Coronary artery (tissue), 2 donors: ENCODE data around the gene GRM1.

Experiments used
- DNase-seq: peaks from one replicate; pipeline ENCODE4 v3.0.0-alpha.2; 2017; ENCODE audit warnings: low spot score
- H3K27ac ChIP-seq, 2 donors: fragments of 200-600 bp; sonication (generic); one replicate each; pipeline ENCODE4 v1.5.1; 2016 to 2019
- H3K4me3 ChIP-seq: fragments of 200-600 bp; sonication (generic); 2 replicates; pipeline ENCODE4 v1.5.1; 2016; ENCODE audit warnings: mild to moderate bottlenecking, moderate library complexity
- TF ChIP-seq, protein P1 (sequence below): fragments of 200-600 bp; sonication (generic); IDR thresholded peaks from one replicate; pipeline ENCODE4 v1.5.1; 2019; ENCODE audit warnings: antibody characterized with exemption

GRM1 gene

DNA sequence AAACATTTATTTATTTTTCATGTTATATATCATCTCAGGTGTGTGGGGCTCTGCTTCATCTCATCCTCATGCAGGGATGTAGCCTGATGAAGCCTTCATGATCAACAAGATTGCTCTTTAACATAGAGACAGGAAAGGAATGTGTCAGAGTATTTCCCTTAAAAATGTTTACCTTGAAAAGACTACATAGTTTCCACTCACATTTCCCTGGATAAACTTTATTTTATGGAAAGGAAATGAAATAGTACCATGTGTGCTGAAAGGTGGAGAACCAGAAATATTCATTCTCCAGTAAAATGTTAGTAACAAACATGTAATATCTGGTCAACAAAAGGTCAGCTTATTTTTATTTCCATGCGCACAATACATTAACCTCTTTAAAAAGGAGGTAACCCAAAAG lies 155.8 kb downstream of the GRM1 start:
- TF ChIP-seq, protein P1, sequence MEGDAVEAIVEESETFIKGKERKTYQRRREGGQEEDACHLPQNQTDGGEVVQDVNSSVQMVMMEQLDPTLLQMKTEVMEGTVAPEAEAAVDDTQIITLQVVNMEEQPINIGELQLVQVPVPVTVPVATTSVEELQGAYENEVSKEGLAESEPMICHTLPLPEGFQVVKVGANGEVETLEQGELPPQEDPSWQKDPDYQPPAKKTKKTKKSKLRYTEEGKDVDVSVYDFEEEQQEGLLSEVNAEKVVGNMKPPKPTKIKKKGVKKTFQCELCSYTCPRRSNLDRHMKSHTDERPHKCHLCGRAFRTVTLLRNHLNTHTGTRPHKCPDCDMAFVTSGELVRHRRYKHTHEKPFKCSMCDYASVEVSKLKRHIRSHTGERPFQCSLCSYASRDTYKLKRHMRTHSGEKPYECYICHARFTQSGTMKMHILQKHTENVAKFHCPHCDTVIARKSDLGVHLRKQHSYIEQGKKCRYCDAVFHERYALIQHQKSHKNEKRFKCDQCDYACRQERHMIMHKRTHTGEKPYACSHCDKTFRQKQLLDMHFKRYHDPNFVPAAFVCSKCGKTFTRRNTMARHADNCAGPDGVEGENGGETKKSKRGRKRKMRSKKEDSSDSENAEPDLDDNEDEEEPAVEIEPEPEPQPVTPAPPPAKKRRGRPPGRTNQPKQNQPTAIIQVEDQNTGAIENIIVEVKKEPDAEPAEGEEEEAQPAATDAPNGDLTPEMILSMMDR = no peak
- H3K4me3 ChIP-seq = no peak overlapping the region
- no peak for DNase-seq
- no peak overlapping the region for H3K27ac ChIP-seq

DNA sequence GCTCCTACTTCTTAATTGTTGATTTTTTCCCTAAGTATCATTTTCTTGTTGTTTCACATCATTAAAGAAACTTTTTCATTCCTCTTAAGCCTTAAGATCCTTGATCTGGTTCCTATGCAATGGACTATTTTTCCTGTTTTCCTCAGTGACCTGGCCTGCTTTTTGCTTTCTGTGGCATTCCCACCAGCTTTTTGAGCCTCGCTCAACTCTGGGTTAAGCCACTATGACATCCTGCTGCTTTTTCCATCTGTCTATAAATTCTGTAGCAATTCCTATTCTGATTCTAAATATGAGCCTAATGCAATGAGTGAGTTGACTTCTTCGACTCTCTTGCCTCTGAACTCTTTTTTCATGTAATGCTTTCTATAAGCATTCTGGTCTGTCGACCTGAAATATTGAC lies 160.3 kb downstream of the GRM1 start:
- DNase-seq = no peak
- H3K27ac ChIP-seq = no peak overlapping the region
- TF ChIP-seq, protein P1 = no peak
- H3K4me3 ChIP-seq = no peak overlapping the region

DNA sequence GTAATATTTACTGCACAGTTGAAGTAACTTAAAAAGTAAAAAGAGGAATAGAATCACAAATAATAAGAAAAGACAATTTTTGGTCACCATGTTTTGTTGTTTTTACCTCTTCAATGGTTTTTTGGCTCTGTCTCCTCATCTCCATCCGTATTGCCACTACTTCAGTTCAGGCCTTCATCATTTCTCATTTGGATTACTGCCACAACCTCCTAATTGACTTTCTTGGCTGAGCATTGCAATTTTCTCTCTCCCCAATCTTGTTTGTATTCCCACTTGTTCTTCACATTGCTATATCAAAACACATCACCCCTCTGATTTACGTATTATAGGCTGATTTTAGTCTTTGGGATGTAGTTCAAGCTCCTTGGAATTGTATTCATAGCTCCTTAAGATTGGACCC lies 161.7 kb downstream of the GRM1 start:
- no peak overlapping the region for H3K27ac ChIP-seq
- H3K4me3 ChIP-seq = no peak overlapping the region
- TF ChIP-seq, protein P1 = no peak
- no peak for DNase-seq

DNA sequence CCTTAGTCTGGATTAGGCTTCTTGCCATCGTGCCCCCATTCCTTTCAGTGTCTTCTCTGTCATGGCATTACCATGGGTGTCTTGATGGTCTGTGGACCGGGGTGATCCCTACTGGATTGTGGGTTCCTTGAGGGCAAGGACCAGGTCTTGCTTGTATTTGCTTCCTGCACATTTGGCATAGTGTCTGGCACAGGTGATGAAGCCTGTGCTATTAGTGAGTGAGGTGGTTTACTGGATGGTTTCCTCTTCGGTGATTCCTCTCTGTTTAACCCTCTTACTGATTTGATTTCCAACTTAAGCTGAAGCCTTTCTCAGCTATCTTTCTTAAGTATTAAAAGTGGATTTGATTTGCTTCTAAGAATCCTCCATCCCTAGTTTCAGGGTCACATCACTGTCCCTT lies 162.3 kb downstream of the GRM1 start:
- H3K4me3 ChIP-seq = no peak overlapping the region
- H3K27ac ChIP-seq = no peak overlapping the region
- DNase-seq = no peak
- TF ChIP-seq, protein P1 = no peak

DNA sequence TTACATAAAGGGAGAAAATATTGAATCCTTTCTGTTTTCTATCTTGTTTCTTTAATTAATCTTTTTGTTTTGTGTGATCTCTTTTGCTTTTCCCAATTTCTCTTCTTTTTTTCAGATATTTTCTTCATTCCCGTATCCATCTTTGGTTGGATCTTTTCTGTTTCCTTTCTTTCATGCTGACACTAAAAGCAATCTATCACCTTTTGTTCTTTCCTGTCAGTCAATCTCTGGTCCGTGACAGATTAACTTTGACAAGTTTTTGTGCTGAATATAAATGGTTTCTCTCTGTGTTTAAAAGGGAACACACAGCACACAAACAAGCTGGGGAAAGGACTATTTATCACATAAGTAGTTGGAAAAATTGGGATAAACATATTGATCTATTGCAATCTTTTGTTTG lies 162.8 kb downstream of the GRM1 start:
- Histone ChIP-seq H3K27ac (no peak overlapping the region), H3K4me3 (no peak overlapping the region)
- no peak for DNase-seq
- TF ChIP-seq, protein P1 = no peak

- DNase-seq = no peak
- Histone ChIP-seq H3K27ac (no peak overlapping the region), H3K4me3 (no peak overlapping the region)
- TF ChIP-seq, protein P1 = no peak
Observed at GRCh38 chr6:146194434-146194833, 165.6 kb downstream of the GRM1 start.

DNA sequence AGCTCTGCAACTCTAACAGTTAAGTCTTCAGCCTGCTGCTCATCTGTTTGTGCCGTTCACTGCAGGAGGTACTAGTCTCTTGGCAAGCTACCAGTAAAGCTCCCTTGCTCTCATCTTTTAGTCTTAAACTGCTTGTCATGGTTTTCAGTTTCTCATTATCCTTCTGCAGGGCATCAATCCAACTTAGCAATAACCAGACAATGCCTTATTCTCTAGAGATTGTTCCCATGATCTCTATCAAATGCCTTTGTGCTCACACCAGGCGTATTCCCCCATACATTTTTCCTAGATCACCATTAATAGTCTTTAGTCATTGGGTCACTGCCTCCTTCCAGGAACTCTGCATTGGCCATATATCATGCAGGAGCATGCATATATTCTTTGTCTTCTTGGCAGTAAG lies 171.3 kb downstream of the GRM1 start:
- Histone ChIP-seq H3K27ac (no peak overlapping the region), H3K4me3 (no peak overlapping the region)
- DNase-seq = no peak
- TF ChIP-seq, protein P1 = no peak
